ENCODE measurements around the gene TSKU.
"Not testable (repeated sequence)": the region's sequence is repeated elsewhere in the genome, so short reads cannot be mapped to it uniquely, and the experiment has no call there.

Gene TSKU

GRCh38 chr11:76786016-76786415, 2.9 kb downstream of the TSKU start:
- Histone ChIP-seq H3K4me1 (ENCODE audit: insufficient read depth, low read length) (peaks cover 31% of the 10 kb centered on the region), H3K4me3 (ENCODE audit: low read length) (peak overlapping the region; percentile 89; the same call in 1 of the 2 replicates), H3K36me3 (ENCODE audit: insufficient read depth, low read depth, low read length) (0 out of 2 replicates have a peak, but pooled peaks cover 5% of the 10 kb centered on the region), H3K9me3 (ENCODE audit: insufficient read depth, low read depth, low read length) (peaks cover 8% of the 10 kb centered on the region; the same call in 1 of the 2 replicates), H3K9ac (ENCODE audit: low read depth, low read length) (no peak overlapping the region), H3K27ac (ENCODE audit: low read length) (no peak overlapping the region), H3K27me3 (ENCODE audit: insufficient read depth, low read length) (no peaks in the 10 kb centered on the region)

DNA sequence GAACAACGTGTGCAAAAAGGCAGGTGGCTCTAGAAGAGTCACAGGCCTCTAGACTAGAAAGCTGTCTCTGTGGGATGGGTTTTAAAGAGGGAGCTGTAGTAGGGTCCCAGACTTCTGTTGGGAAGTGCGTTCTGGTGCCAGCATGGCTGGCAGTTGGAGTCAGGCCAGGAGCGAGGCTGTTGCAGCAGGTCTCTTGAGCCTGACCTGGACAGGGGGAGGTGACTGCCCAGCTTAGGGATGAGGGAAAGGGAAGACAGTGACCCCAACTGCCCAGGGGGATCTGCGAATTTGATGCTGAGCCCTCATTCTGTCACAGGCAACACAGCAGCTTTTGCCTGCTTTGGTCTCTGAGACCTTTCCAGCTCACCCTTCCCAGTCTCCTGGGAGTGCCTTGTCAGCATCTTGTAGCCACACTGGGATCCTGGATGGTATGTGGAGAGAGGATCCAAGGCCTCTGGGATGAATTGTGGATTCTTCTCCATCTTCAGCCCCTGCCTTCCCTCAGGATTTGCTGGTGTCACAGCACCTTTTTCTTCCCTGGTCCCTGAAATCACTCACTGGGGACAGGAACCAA, 3.4 kb downstream of the TSKU start:
- H3K36me3 ChIP-seq (ENCODE audit: insufficient read depth, low read depth, low read length), result 0 out of 2 replicates have a peak, but pooled peaks cover 5% of the 10 kb centered on the region
- H3K4me1 ChIP-seq (ENCODE audit: insufficient read depth, low read length), result peaks cover 25% of the 10 kb centered on the region
- H3K27ac ChIP-seq (ENCODE audit: low read length), result no peak overlapping the region
- no peak overlapping the region for H3K9ac ChIP-seq (ENCODE audit: low read depth, low read length)
- no peaks in the 10 kb centered on the region for H3K27me3 ChIP-seq (ENCODE audit: insufficient read depth, low read length)
- H3K9me3 ChIP-seq (ENCODE audit: insufficient read depth, low read depth, low read length), result peaks cover 13% of the 10 kb centered on the region
- no peak overlapping the region for H3K4me3 ChIP-seq (ENCODE audit: low read length)

DNA sequence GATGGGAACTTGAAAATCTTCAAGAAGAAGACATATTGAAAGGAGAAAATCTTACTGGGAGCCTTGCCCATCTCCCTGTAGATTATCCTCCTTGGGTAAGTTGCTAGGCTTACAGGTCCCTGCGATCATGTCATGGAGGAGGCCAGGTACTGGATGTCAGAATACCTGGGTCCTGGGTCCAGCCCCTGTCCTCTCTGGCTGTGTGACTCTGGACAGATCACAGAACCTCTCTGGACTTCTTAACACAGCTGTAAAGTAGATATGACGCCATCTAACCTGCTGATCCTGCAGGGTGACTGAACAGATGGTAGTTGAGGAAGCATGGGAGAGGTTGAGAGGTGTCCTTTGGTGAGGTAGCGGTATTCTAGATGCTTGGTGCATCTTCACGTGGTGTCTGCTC, 4.1 kb downstream of the TSKU start:
- H3K9ac ChIP-seq (ENCODE audit: low read depth, low read length), result no peak overlapping the region
- H3K4me1 ChIP-seq (ENCODE audit: insufficient read depth, low read length), result peaks cover 18% of the 10 kb centered on the region
- H3K36me3 ChIP-seq (ENCODE audit: insufficient read depth, low read depth, low read length), result 0 out of 2 replicates have a peak, but pooled peaks cover 5% of the 10 kb centered on the region
- H3K4me3 ChIP-seq (ENCODE audit: low read length), result no peak overlapping the region
- peaks cover 18% of the 10 kb centered on the region for H3K9me3 ChIP-seq (ENCODE audit: insufficient read depth, low read depth, low read length)
- H3K27me3 ChIP-seq (ENCODE audit: insufficient read depth, low read length), result no peaks in the 10 kb centered on the region
- H3K27ac ChIP-seq (ENCODE audit: low read length), result no peak overlapping the region

DNA sequence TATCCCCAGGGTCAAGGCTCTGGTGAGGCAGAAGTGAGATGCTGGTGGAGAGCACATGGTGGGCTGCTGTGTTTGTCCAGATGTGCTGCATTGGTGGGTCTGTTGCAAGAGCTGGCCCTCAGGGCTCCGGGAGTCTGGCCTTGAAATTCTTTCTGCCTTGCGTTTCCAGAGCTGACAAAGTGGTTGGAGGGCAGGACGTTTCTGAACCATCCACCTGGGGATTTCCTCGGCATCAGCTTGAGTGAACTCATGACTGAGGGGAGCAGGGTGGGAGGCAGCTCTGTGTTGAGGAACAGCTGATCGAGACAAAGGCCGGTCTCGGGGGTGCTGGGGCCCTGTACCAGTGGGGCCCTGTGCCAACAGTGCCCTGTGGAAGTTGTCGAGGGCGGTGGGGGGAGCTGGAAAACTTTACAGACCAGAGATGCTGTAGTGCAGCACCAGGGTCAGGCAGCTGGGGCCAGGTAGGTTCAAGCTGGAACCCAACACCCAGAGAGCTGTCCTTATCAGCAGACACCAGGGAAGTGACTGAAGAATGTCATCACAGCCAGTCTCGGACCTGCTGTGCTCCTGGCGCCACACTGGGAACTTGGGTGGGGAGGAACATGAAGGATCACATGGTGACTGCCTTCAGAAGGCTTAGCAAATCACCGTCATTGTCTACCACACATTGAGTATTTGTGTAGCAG, 4.9 kb downstream of the TSKU start:
- Histone ChIP-seq H3K27me3 (ENCODE audit: insufficient read depth, low read length) (no peaks in the 10 kb centered on the region), H3K9me3 (ENCODE audit: insufficient read depth, low read depth, low read length) (peaks cover 18% of the 10 kb centered on the region), H3K4me1 (ENCODE audit: insufficient read depth, low read length) (peaks cover 20% of the 10 kb centered on the region), H3K4me3 (ENCODE audit: low read length) (no peak overlapping the region), H3K27ac (ENCODE audit: low read length) (no peak overlapping the region), H3K9ac (ENCODE audit: low read depth, low read length) (no peak overlapping the region), H3K36me3 (ENCODE audit: insufficient read depth, low read depth, low read length) (0 out of 2 replicates have a peak, but pooled peaks cover 5% of the 10 kb centered on the region)

- H3K9me3 ChIP-seq (ENCODE audit: insufficient read depth, low read depth, low read length), result peaks cover 18% of the 10 kb centered on the region
- H3K36me3 ChIP-seq (ENCODE audit: insufficient read depth, low read depth, low read length), result 0 out of 2 replicates have a peak, but pooled peaks cover 5% of the 10 kb centered on the region
- H3K27me3 ChIP-seq (ENCODE audit: insufficient read depth, low read length), result no peaks in the 10 kb centered on the region
- no peak overlapping the region for H3K9ac ChIP-seq (ENCODE audit: low read depth, low read length)
- H3K4me3 ChIP-seq (ENCODE audit: low read length), result no peak overlapping the region
- no peak overlapping the region for H3K27ac ChIP-seq (ENCODE audit: low read length)
- peaks cover 26% of the 10 kb centered on the region for H3K4me1 ChIP-seq (ENCODE audit: insufficient read depth, low read length)
Measured at GRCh38 chr11:76788661-76789442, 5.7 kb downstream of the TSKU start.

- H3K4me3 ChIP-seq (ENCODE audit: low read length), result no peak overlapping the region
- no peak overlapping the region for H3K9ac ChIP-seq (ENCODE audit: low read depth, low read length)
- no peaks in the 10 kb centered on the region for H3K27me3 ChIP-seq (ENCODE audit: insufficient read depth, low read length)
- peaks cover 31% of the 10 kb centered on the region for H3K4me1 ChIP-seq (ENCODE audit: insufficient read depth, low read length)
- no peak overlapping the region for H3K27ac ChIP-seq (ENCODE audit: low read length)
- 0 out of 2 replicates have a peak, but pooled peaks cover 5% of the 10 kb centered on the region for H3K36me3 ChIP-seq (ENCODE audit: insufficient read depth, low read depth, low read length)
- H3K9me3 ChIP-seq (ENCODE audit: insufficient read depth, low read depth, low read length), result peaks cover 18% of the 10 kb centered on the region
Measured at GRCh38 chr11:76789443-76789719, 6.2 kb downstream of the TSKU start.

GRCh38 chr11:76790251-76790650, 7.1 kb downstream of the TSKU start:
- Histone ChIP-seq H3K4me3 (ENCODE audit: low read length) (no peak overlapping the region), H3K27ac (ENCODE audit: low read length) (no peak overlapping the region), H3K36me3 (ENCODE audit: insufficient read depth, low read depth, low read length) (0 out of 2 replicates have a peak, but pooled peaks cover 5% of the 10 kb centered on the region), H3K9ac (ENCODE audit: low read depth, low read length) (no peak overlapping the region), H3K9me3 (ENCODE audit: insufficient read depth, low read depth, low read length) (peaks cover 18% of the 10 kb centered on the region), H3K27me3 (ENCODE audit: insufficient read depth, low read length) (no peaks in the 10 kb centered on the region), H3K4me1 (ENCODE audit: insufficient read depth, low read length) (peaks cover 26% of the 10 kb centered on the region)

- not testable (repeated sequence) for H3K27ac ChIP-seq (ENCODE audit: low read length); H3K4me3 ChIP-seq (ENCODE audit: low read length); H3K9ac ChIP-seq (ENCODE audit: low read depth, low read length); H3K27me3 ChIP-seq (ENCODE audit: insufficient read depth, low read length)
- Histone ChIP-seq H3K4me1 (ENCODE audit: insufficient read depth, low read length) (peaks cover 18% of the 10 kb centered on the region; the same call in 1 of the 2 replicates), H3K9me3 (ENCODE audit: insufficient read depth, low read depth, low read length) (peaks cover 18% of the 10 kb centered on the region), H3K36me3 (ENCODE audit: insufficient read depth, low read depth, low read length) (peaks cover 10% of the 10 kb centered on the region; the same call in 1 of the 2 replicates)
Measured at GRCh38 chr11:76791002-76791770, 8.0 kb downstream of the TSKU start.

- H3K4me3 ChIP-seq (ENCODE audit: low read length), result no peak overlapping the region
- H3K36me3 ChIP-seq (ENCODE audit: insufficient read depth, low read depth, low read length), result peaks cover 17% of the 10 kb centered on the region
- no peaks in the 10 kb centered on the region for H3K27me3 ChIP-seq (ENCODE audit: insufficient read depth, low read length)
- peaks cover 18% of the 10 kb centered on the region; the same call in 1 of the 2 replicates for H3K4me1 ChIP-seq (ENCODE audit: insufficient read depth, low read length)
- no peak overlapping the region for H3K27ac ChIP-seq (ENCODE audit: low read length)
- H3K9me3 ChIP-seq (ENCODE audit: insufficient read depth, low read depth, low read length), result peaks cover 18% of the 10 kb centered on the region
- H3K9ac ChIP-seq (ENCODE audit: low read depth, low read length), result no peak overlapping the region
Measured at GRCh38 chr11:76791861-76792260, 8.7 kb downstream of the TSKU start.

GRCh38 chr11:76792505-76793264, 9.5 kb downstream of the TSKU start:
- Histone ChIP-seq H3K4me3 (ENCODE audit: low read length) (no peak overlapping the region; the same call in 1 of the 2 replicates), H3K9ac (ENCODE audit: low read depth, low read length) (no peak overlapping the region), H3K36me3 (ENCODE audit: insufficient read depth, low read depth, low read length) (peaks cover 21% of the 10 kb centered on the region), H3K27ac (ENCODE audit: low read length) (no peak overlapping the region), H3K27me3 (ENCODE audit: insufficient read depth, low read length) (no peaks in the 10 kb centered on the region), H3K4me1 (ENCODE audit: insufficient read depth, low read length) (peaks cover 18% of the 10 kb centered on the region; the same call in 1 of the 2 replicates), H3K9me3 (ENCODE audit: insufficient read depth, low read depth, low read length) (peaks cover 18% of the 10 kb centered on the region)
